Measurements from ENCODE around the gene SPATA22. TPM values are rescaled to one million over a fixed set of nuclear protein-coding genes. Genes with fewer than 3 reads are reported as not detected.

The SPATA22 gene
- total and polyA plus RNA-seq, 2 of the 4 experiments (the other 2 are of a cell fraction), result 0.18 to 0.29 TPM

- no peak overlapping the region for H2BK15ac ChIP-seq (ENCODE audit: low read depth, low read length)
- H3K4me1 ChIP-seq (ENCODE audit: control insufficient read depth, insufficient read depth, low read length), result no peaks in the 10 kb centered on the region
- H3K9me1 ChIP-seq (ENCODE audit: insufficient read depth, low read length), result no peaks in the 10 kb centered on the region
- no peaks in the 10 kb centered on the region for H3K27me3 ChIP-seq (ENCODE audit: control insufficient read depth, insufficient read depth, low read length)
- no peaks in the 10 kb centered on the region for H3K79me1 ChIP-seq (ENCODE audit: low read depth in 1 of 2, low read length in 2 of 2)
- no peaks in the 10 kb centered on the region for H3K36me3 ChIP-seq (ENCODE audit: control insufficient read depth, insufficient read depth, low read length)
- no peak overlapping the region for H3K27ac ChIP-seq (ENCODE audit: insufficient read depth, low read length)
- no peak overlapping the region for H2BK20ac ChIP-seq (ENCODE audit: low read depth, low read length)
- no peaks in the 10 kb centered on the region for H3K9me3 ChIP-seq (ENCODE audit: control insufficient read depth, insufficient read depth, low read length)
- no peak overlapping the region for H2AK5ac ChIP-seq (ENCODE audit: low read depth, low read length)
- no peak overlapping the region for H3K4me3 ChIP-seq (ENCODE audit: insufficient read depth, low read depth, low read length)
- H2AFZ ChIP-seq (replicated peaks; ENCODE audit: low read length, poor library complexity), result no peak overlapping the region
- no peak overlapping the region for H4K8ac ChIP-seq (ENCODE audit: low read depth in 2 of 2, low read length in 2 of 2)
- no TSS peak for BruUV-seq (replicated peaks)
- no peaks in the 10 kb centered on the region for H4K20me1 ChIP-seq (ENCODE audit: insufficient read depth, low read length)
- H4K91ac ChIP-seq (ENCODE audit: insufficient read depth, low read depth, low read length), result no peak overlapping the region
- no peak overlapping the region for H3K4ac ChIP-seq (ENCODE audit: low read depth, low read length)
- POLR2A ChIA-PET (ENCODE audit: unreplicated experiment), result no interaction called here
- dilution Hi-C loops (cut with HindIII; ENCODE audit: low sequenced_read_pairs, unreplicated experiment), result no loop called here
- intact Hi-C loops (cut with micrococcal nuclease), result no loop called here
- H3K56ac ChIP-seq (ENCODE audit: extremely low read depth, insufficient read depth, low read length), result no peak overlapping the region
- no peak overlapping the region for H3K23ac ChIP-seq (ENCODE audit: low read depth, low read length)
- ATAC-seq (ENCODE audit: low read depth) (no peak; the same call in 1 of the 2 replicates), DNase-seq (no peak)
- H3K14ac ChIP-seq (replicated peaks; ENCODE audit: low read depth, low read length), result no peak overlapping the region
- no peak for TF ChIP-seq MXI1 (IDR thresholded peaks at IDR 0.05; ENCODE audit: borderline replicate concordance, low read depth, low read length)
- no peak for TF ChIP-seq CTCF (conservative IDR thresholded peaks at IDR 0.05; ENCODE audit: low read depth, low read length)
- TF ChIP-seq SMC3 (IDR thresholded peaks at IDR 0.05; ENCODE audit: low read depth, low read length), result no peak
- no peak for TF ChIP-seq BHLHE40 (IDR thresholded peaks at IDR 0.05; ENCODE audit: low read depth, low read length)
- no peak for TF ChIP-seq RAD21 (IDR thresholded peaks at IDR 0.05; ENCODE audit: low read length)
- TF ChIP-seq CEBPB (IDR thresholded peaks at IDR 0.05; ENCODE audit: low read depth, low read length), result no peak
- no peak for TF ChIP-seq RCOR1 (IDR thresholded peaks at IDR 0.05; ENCODE audit: insufficient replicate concordance, low read length)
- TF ChIP-seq USF2 (IDR thresholded peaks at IDR 0.05; ENCODE audit: low read depth, low read length), result no peak
- TF ChIP-seq CHD1 (IDR thresholded peaks at IDR 0.05; ENCODE audit: low read depth, low read length), result no peak
- H2BK5ac ChIP-seq (ENCODE audit: low read depth, low read length, poor library complexity, severe bottlenecking), result no peak overlapping the region
- H3K18ac ChIP-seq (ENCODE audit: low read depth, low read length), result no peak overlapping the region
- H2AK9ac ChIP-seq (replicated peaks; ENCODE audit: low read depth, low read length, poor library complexity), result no peak overlapping the region
- H3K4me2 ChIP-seq (ENCODE audit: low read depth, low read length), result no peak overlapping the region
- in situ Hi-C loops (cut with MboI; ENCODE audit: low sequenced_read_pairs), result no loop called here
- no peak overlapping the region for H3K9ac ChIP-seq (ENCODE audit: low read depth, low read length)
- no peak overlapping the region for H4K5ac ChIP-seq (ENCODE audit: low read depth, low read length)
- CTCF ChIA-PET, result no interaction called here
- no peak overlapping the region for H2BK120ac ChIP-seq (ENCODE audit: low read depth, low read length)
- WGBS, 2 experiments (ENCODE audit: extremely low coverage in 2 of 2, insufficient read length in 1 of 2), result 37% methylated on average over 2 of the region's 5 CpGs; no CpG with 5 or more reads in 1 of the 2 experiments
Measured at GRCh38 chr17:3501344-3501743, 29.7 kb upstream of the SPATA22 start.

All from IMR-90 (cell line).